ENCODE results near the gene ZNF385C. TPM values are rescaled to one million over a fixed set of nuclear protein-coding genes. Genes with fewer than 3 reads are reported as not detected.
A peak's percentile ranks its signal among the peaks of the same experiment; 100 is the strongest.

Gene ZNF385C
- total RNA-seq, 1 experiment from 2014 or later: 4.0 TPM

DNA sequence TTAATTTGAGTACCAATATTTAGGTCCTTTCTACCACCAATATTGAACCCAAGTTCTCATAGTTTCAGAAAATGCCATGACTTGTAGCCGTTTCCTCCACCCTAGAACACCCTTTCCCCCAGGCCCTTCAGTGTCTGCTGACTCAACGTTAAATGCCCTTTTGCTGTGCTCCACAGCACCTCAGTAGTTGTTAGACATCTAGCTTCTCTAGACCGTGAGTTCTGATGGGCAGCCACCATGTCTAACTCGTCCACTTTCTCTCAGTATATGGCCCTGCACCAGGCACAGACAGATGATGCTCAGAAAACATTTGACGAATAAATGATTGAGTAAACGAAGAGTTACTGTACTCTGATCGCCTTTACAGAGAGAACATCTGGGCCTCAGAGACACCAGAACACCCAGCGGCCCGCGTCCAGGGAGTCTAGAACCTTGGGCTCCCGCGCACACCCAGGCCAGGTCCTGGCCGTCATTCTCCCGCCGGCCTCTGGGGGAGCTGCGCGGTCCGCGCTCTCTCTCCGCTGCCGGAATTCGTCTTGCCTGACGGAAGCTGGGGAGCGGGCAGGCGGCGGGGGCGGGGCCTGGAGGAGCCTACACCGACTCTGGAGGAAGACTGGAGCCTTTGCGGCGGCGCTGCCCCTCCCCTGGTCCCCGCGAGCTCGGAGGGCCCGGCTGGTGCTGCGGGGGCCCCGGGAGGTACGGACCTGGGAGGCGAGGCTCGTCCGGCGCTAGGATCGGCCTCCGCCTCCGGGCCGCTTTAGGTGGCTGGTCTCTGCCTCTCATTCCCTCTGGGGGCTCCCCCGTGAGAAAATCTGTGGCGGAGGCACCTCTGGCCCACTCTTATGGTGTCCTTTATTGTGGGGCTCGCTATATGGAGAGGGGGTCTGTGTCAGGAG is 78.5 kb downstream of the ZNF385C start, which contains the start of gene NKIRAS2:
Gene NKIRAS2, plus strand, starts transcription at position 582 of the 896 bp plus-strand sequence. CDS start 1,488 bp downstream, outside the sequence.
- Mint-ChIP-seq H3K4me3 (ENCODE audit: low read depth, unreplicated experiment) (peak within 1 kb of the TSS; percentile 99), H3K27ac (ENCODE audit: unreplicated experiment) (peak within 1 kb of the TSS; percentile 99), H3K4me1 (ENCODE audit: low read depth, unreplicated experiment) (peaks cover 69% of the 10 kb centered on the region), H3K27me3 (ENCODE audit: unreplicated experiment) (no peaks in the 10 kb centered on the region), H3K9me3 (ENCODE audit: low read depth, unreplicated experiment) (peaks cover 3% of the 10 kb centered on the region), H3K36me3 (ENCODE audit: insufficient read depth, unreplicated experiment) (peaks cover 91% of the 10 kb centered on the region)
- CTCF ChIA-PET: interaction anchor here (0.5 to 1.8 kb wide), 17 partner anchors 17 to 233 kb away, joined by 3 to 14 read pairs (median 4); partner anchors contain the start of genes ACLY, DHX58, JUP and KAT2A
- no TSS peak for BruUV-seq (replicated peaks)
- DNase-seq: peak; percentile 99
- intact Hi-C loops (cut with micrococcal nuclease; ENCODE audit: unreplicated experiment): no loop called here
- peak; percentile 96 for TF ChIP-seq CTCF (IDR thresholded peaks at IDR 0.05; ENCODE audit: unreplicated experiment)

DNA sequence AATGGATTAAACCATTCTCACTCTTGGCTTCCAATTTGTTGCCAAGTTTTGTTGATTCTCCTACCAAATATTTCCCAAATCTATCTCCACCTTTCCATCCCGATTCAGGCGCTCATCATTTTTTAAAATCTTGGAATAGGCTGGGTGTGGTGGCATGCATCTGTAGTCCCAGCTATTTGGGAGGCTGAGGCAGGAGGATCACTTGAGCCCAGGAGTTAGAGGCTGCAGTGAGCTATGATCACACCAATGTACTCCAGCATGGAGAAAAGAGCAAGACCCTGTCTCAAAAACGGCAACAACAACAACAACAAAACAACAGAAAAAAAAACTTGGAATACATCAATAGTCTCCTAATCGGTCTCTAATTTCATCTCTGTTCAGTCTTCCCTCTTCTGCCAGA is 79.3 kb downstream of the ZNF385C start:
- CTCF ChIA-PET: interaction anchor here (1.0 to 4.2 kb wide), 4 partner anchors 11 to 233 kb away, joined by 4 to 38 read pairs (median 6); partner anchors contain the start of gene JUP
- TF ChIP-seq CTCF (IDR thresholded peaks at IDR 0.05; ENCODE audit: unreplicated experiment): no peak
- peaks cover 88% of the 10 kb centered on the region for H3K36me3 Mint-ChIP-seq (ENCODE audit: insufficient read depth, unreplicated experiment)

GRCh38 chr17:42018339-42018738 is 79.9 kb downstream of the ZNF385C start:
- no TSS peak for BruUV-seq (replicated peaks)
- no peaks in the 10 kb centered on the region for H3K27me3 Mint-ChIP-seq (ENCODE audit: unreplicated experiment)
- intact Hi-C loops (cut with micrococcal nuclease; ENCODE audit: unreplicated experiment): no loop called here
- DNase-seq: no peak
- CTCF ChIA-PET: interaction anchor here (0.8 to 4.2 kb wide), 14 partner anchors 9 to 502 kb away, joined by 3 to 38 read pairs (median 6); partner anchors contain the start of genes DHX58 and JUP
- peaks cover 60% of the 10 kb centered on the region for H3K4me1 Mint-ChIP-seq (ENCODE audit: low read depth, unreplicated experiment)
- TF ChIP-seq CTCF (IDR thresholded peaks at IDR 0.05; ENCODE audit: unreplicated experiment): no peak
- H3K9me3 Mint-ChIP-seq (ENCODE audit: low read depth, unreplicated experiment): peaks cover 3% of the 10 kb centered on the region
- peaks cover 85% of the 10 kb centered on the region for H3K36me3 Mint-ChIP-seq (ENCODE audit: insufficient read depth, unreplicated experiment)
- H3K4me3 Mint-ChIP-seq (ENCODE audit: low read depth, unreplicated experiment): peak overlapping the region; percentile 99
- peak overlapping the region; percentile 99 for H3K27ac Mint-ChIP-seq (ENCODE audit: unreplicated experiment)

More for the DNA sequence above, 79.3 kb downstream of the ZNF385C start:
- Mint-ChIP-seq H3K4me3 (ENCODE audit: low read depth, unreplicated experiment) (peak overlapping the region; percentile 99), H3K27me3 (ENCODE audit: unreplicated experiment) (no peaks in the 10 kb centered on the region), H3K27ac (ENCODE audit: unreplicated experiment) (peak overlapping the region; percentile 99), H3K4me1 (ENCODE audit: low read depth, unreplicated experiment) (peaks cover 62% of the 10 kb centered on the region), H3K9me3 (ENCODE audit: low read depth, unreplicated experiment) (peaks cover 3% of the 10 kb centered on the region)
- no peak for DNase-seq
- intact Hi-C loops (cut with micrococcal nuclease; ENCODE audit: unreplicated experiment): no loop called here
- no TSS peak for BruUV-seq (replicated peaks)

GRCh38 chr17:42017866-42018200 is 80.4 kb downstream of the ZNF385C start:
- BruUV-seq (replicated peaks): no TSS peak
- DNase-seq: no peak
- peaks cover 87% of the 10 kb centered on the region for H3K36me3 Mint-ChIP-seq (ENCODE audit: insufficient read depth, unreplicated experiment)
- peaks cover 63% of the 10 kb centered on the region for H3K4me1 Mint-ChIP-seq (ENCODE audit: low read depth, unreplicated experiment)
- peak overlapping the region; percentile 99 for H3K4me3 Mint-ChIP-seq (ENCODE audit: low read depth, unreplicated experiment)
- H3K27ac Mint-ChIP-seq (ENCODE audit: unreplicated experiment): peak overlapping the region; percentile 99
- H3K27me3 Mint-ChIP-seq (ENCODE audit: unreplicated experiment): no peaks in the 10 kb centered on the region
- peaks cover 3% of the 10 kb centered on the region for H3K9me3 Mint-ChIP-seq (ENCODE audit: low read depth, unreplicated experiment)
- no peak for TF ChIP-seq CTCF (IDR thresholded peaks at IDR 0.05; ENCODE audit: unreplicated experiment)
- CTCF ChIA-PET: interaction anchor here (0.6 to 4.2 kb wide), 18 partner anchors 9 to 503 kb away, joined by 3 to 38 read pairs (median 5); partner anchors contain the start of genes DHX58 and JUP
- intact Hi-C loops (cut with micrococcal nuclease; ENCODE audit: unreplicated experiment): no loop called here
